HUES6 (cell line): ENCODE results near the gene GALNTL6.
"Not testable (repeated sequence)": the region's sequence is repeated elsewhere in the genome, so short reads cannot be mapped to it uniquely, and the experiment has no call there.

Experiments used
- H3K27ac ChIP-seq: 2 replicates; pipeline ENCODE4 v1.7.0; 2013; ENCODE audit warnings: low read depth, mild to moderate bottlenecking, low read length, inconsistent platforms
- H3K27me3 ChIP-seq: 2 replicates; pipeline ENCODE4 v1.6.1; 2013; ENCODE audit warnings: low read length; ENCODE audit not compliant: control insufficient read depth, insufficient read depth
- H3K36me3 ChIP-seq: 2 replicates; pipeline ENCODE4 v1.6.1; 2013; ENCODE audit warnings: low read length; ENCODE audit not compliant: control insufficient read depth, insufficient read depth
- H3K4me1 ChIP-seq: 2 replicates; pipeline ENCODE4 v1.6.1; 2013; ENCODE audit warnings: low read length; ENCODE audit not compliant: control insufficient read depth, insufficient read depth
- H3K4me3 ChIP-seq: 2 replicates; pipeline ENCODE4 v1.5.1; 2013; ENCODE audit warnings: low read depth, low read length
- H3K9ac ChIP-seq: one replicate; pipeline ENCODE4 v1.6.1; 2013; ENCODE audit warnings: mild to moderate bottlenecking, low read length
- H3K9me3 ChIP-seq: 2 replicates; pipeline ENCODE4 v1.6.1; 2013; ENCODE audit warnings: low read depth, low read length; ENCODE audit not compliant: control insufficient read depth, insufficient read depth

Gene GALNTL6

DNA sequence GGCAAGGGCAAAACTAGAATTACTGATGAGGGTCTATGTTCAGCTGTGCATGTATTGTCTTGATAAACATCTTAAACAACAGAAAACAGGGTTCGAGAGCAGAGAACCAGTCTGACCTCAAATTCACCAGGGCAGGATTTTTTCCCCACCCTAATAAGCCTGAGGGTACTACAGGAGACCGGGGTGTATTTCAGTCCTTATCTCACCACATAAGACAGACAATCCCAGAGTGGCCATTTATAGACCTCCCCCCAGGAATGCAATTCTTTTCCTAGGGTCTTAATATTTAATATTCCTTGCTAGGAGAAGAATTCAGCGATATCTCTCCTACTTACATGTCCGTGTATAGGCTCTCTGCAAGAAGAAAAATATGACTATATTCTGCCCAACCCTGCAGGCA lies 1157.0 kb downstream of the GALNTL6 start:
- not testable (repeated sequence) for H3K27me3 ChIP-seq, H3K9ac ChIP-seq, H3K27ac ChIP-seq, H3K36me3 ChIP-seq, H3K4me3 ChIP-seq, H3K4me1 ChIP-seq
- H3K9me3 ChIP-seq, result peaks cover 14% of the 10 kb centered on the region

DNA sequence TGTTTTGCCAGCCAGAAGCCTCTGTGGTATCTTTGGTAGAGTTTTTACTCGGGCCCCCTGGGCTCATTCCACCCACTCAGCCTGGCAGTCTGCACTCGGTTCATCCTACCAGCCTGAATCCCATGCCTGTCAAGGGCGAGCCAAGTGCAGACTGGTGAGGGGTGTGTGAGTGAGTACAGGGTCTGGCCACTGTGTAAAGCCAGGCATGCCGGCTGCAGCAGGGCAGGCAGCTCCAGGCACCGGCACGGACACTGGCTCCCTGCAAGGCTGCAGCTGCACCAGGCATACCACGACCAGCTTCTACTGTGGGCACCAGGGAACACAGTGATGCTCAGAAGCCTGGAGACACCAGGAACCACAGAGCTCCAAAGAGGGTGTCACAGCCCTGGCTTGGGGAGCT lies 1161.4 kb downstream of the GALNTL6 start:
- no peaks in the 10 kb centered on the region for H3K4me1 ChIP-seq
- H3K4me3 ChIP-seq, result no peak overlapping the region
- H3K27me3 ChIP-seq, result no peaks in the 10 kb centered on the region
- H3K36me3 ChIP-seq, result no peaks in the 10 kb centered on the region
- H3K9me3 ChIP-seq, result peaks cover 11% of the 10 kb centered on the region
- no peak overlapping the region for H3K9ac ChIP-seq
- H3K27ac ChIP-seq, result no peak overlapping the region

GRCh38 chr4:172975651-172976229 lies 1162.5 kb downstream of the GALNTL6 start:
- Histone ChIP-seq H3K9me3 (peaks cover 3% of the 10 kb centered on the region; the same call in 1 of the 2 replicates), H3K4me3 (no peak overlapping the region), H3K27me3 (no peaks in the 10 kb centered on the region), H3K4me1 (no peaks in the 10 kb centered on the region), H3K36me3 (no peaks in the 10 kb centered on the region), H3K9ac (no peak overlapping the region), H3K27ac (no peak overlapping the region)

DNA sequence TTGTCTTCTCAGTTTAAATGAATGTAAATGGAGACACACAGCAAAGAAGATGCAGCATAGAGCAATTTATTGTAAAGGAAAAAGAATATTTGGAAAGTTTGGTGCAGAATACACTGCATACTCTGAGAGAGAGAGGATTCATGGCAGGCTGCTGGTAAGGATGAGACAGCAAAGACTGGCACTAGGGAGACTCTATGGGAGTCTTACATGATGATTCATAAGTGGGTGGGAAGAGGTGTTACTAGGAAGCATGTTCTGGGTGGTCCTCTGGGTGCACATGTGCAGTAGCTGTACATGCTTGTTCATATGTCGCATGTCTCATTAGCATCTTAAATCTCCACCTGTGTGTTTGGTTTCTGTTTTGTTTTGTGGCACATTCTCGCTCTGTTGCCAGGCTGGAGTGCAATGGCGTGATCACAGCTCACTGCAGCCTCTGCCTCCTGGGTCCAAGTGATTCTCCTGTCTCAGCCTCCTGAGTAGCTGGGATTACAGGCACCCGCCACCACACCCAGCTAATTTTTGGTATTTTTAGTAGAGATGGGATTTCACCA lies 1164.4 kb downstream of the GALNTL6 start:
- H3K27me3 ChIP-seq, H3K9me3 ChIP-seq, H3K9ac ChIP-seq, H3K27ac ChIP-seq, H3K4me1 ChIP-seq, H3K4me3 ChIP-seq, H3K36me3 ChIP-seq: not testable (repeated sequence)

DNA sequence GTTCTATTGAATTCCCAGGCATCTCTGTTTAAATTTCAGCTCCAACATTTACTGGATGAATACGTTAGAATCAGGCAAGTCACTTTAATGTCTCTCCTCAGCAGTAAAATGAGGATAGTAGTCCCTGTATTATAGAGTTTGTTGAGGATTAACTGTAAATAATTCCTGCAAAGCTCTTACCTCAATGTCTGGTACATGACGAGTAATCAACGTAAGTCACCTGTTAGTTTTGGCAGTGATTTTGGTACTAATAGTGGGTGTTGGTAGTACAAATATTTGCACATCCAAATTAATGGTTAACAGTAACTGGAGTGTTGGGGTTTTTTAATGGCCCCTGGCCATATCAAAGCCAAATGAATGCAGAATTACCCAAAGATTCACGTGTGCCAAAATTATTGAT lies 1165.6 kb downstream of the GALNTL6 start:
- H3K4me1 ChIP-seq, result peaks cover 2% of the 10 kb centered on the region; the same call in 1 of the 2 replicates
- H3K4me3 ChIP-seq, result no peak overlapping the region
- H3K36me3 ChIP-seq, result no peaks in the 10 kb centered on the region
- no peaks in the 10 kb centered on the region for H3K27me3 ChIP-seq
- 0 out of 2 replicates have a peak, but pooled peaks cover 5% of the 10 kb centered on the region for H3K9me3 ChIP-seq
- no peak overlapping the region for H3K27ac ChIP-seq
- no peak overlapping the region for H3K9ac ChIP-seq

DNA sequence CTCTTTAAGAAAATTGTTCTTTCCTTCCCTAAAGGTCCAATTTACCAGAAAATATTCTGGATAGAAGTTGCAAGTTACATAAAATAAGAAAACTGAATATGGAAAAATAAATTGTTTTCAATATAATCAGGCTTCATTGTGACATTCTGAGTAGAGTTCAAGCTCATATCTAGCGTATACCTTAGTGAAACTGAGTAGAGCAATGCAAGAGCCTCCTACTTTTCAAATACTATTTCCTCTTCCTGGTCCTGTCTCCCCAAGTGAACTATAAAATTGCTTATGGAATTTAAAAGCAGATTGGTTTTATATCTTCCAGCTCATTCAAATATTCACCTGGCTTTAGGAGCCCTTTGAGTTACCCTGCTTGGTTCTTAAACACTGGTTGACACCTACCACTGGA lies 1166.1 kb downstream of the GALNTL6 start:
- Histone ChIP-seq H3K9ac (no peak overlapping the region), H3K4me1 (peaks cover 6% of the 10 kb centered on the region; the same call in 1 of the 2 replicates), H3K27me3 (no peaks in the 10 kb centered on the region), H3K4me3 (no peak overlapping the region), H3K36me3 (no peaks in the 10 kb centered on the region), H3K9me3 (0 out of 2 replicates have a peak, but pooled peaks cover 5% of the 10 kb centered on the region), H3K27ac (no peak overlapping the region)

DNA sequence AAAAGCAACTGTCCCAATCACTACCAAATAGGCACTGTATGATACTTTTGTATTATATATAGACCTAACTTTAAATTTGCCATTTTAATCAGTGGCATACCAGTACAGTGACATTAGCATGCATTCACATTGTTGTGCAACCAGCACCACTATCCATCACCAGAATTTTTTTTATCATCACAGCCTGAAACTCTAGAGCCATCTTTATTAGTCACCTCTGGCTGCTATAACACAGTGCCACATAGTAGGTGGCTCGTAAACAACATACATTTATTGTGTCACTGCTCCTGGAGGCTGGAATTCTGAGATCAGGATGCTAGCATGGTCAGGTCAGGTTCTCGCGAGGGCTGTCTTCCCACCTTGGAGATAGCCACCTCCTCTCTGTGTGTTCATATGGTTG lies 1167.0 kb downstream of the GALNTL6 start:
- H3K4me1 ChIP-seq, result peaks cover 6% of the 10 kb centered on the region; the same call in 1 of the 2 replicates

GRCh38 chr4:172982151-172982590 lies 1169.0 kb downstream of the GALNTL6 start:
- no peak overlapping the region for H3K27ac ChIP-seq
- H3K27me3 ChIP-seq, result no peaks in the 10 kb centered on the region
- H3K4me1 ChIP-seq, result peaks cover 15% of the 10 kb centered on the region

More for the DNA sequence above, 1167.0 kb downstream of the GALNTL6 start:
- Histone ChIP-seq H3K9me3 (0 out of 2 replicates have a peak, but pooled peaks cover 5% of the 10 kb centered on the region), H3K4me3 (no peak overlapping the region), H3K27ac (no peak overlapping the region), H3K9ac (no peak overlapping the region), H3K27me3 (no peaks in the 10 kb centered on the region), H3K36me3 (no peaks in the 10 kb centered on the region)

DNA sequence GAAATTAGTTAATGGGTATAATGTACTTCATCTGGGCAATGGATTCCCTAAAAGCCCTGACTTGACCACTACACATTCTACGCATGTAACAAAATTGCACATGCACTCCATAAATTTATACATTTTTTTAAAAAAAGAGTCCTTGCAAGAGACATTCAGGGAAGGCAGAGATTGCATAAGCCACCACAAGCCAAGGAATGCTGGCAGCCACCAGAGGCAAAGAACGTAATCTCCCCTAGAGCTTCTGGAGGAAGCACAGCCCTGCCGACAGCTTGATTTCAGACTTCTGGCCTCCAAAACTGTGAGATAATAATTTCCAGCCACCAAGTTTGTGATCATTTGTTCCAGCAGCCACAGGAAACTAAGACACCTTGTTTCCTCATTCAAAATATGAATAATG lies 1169.8 kb downstream of the GALNTL6 start:
- H3K27me3 ChIP-seq, result no peaks in the 10 kb centered on the region
- H3K27ac ChIP-seq, result no peak overlapping the region
- no peak overlapping the region for H3K9ac ChIP-seq

More at GRCh38 chr4:172982151-172982590, 1169.0 kb downstream of the GALNTL6 start:
- Histone ChIP-seq H3K9ac (no peak overlapping the region), H3K4me3 (no peak overlapping the region), H3K36me3 (no peaks in the 10 kb centered on the region), H3K9me3 (0 out of 2 replicates have a peak, but pooled peaks cover 5% of the 10 kb centered on the region)

DNA sequence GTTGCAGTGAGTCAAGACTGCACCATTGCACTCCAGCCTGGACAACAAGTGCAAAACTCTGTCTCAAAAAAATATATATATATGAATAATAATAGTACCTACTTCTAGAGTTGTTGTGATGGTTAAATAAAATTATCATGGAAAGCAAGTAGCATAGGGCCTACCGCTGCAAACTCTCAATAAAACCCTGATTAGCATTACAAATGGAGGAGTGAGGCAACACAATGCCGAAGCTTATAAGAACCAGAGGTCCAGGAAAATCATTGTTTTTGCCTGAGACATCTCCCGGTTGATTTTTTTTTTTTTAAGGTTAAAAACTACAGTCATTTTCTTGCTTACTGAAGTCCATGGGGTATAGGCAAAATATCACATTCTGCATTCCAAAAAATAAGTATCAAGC lies 1170.4 kb downstream of the GALNTL6 start:
- peaks cover 15% of the 10 kb centered on the region for H3K4me1 ChIP-seq
- no peaks in the 10 kb centered on the region for H3K27me3 ChIP-seq
- no peak overlapping the region for H3K4me3 ChIP-seq
- no peak overlapping the region for H3K27ac ChIP-seq
- no peaks in the 10 kb centered on the region for H3K36me3 ChIP-seq
- no peak overlapping the region for H3K9ac ChIP-seq
- H3K9me3 ChIP-seq, result peaks cover 12% of the 10 kb centered on the region

More for the DNA sequence above, 1169.8 kb downstream of the GALNTL6 start:
- Histone ChIP-seq H3K4me3 (no peak overlapping the region), H3K4me1 (peaks cover 15% of the 10 kb centered on the region), H3K36me3 (no peaks in the 10 kb centered on the region), H3K9me3 (peaks cover 6% of the 10 kb centered on the region; the same call in 1 of the 2 replicates)

DNA sequence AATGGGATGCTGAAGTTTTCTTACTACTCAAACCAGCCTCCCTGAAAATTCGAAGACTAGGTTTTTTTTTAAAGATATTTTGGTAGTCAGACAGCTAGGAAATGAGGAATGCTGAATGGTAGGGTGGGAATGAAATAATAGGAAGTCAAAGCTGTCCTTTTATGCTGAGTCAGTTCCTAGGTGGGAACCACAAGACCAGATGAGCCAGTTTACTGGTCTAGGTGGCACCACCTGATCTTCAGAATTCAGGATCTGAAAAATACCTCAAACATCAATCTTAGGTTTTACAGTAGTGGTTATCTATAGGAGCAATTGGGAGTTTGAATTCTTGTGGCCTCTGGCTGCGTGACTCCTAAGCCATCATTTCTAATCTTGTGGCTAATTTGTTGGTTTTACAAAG lies 1172.3 kb downstream of the GALNTL6 start:
- H3K27ac ChIP-seq, result no peak overlapping the region

More for the DNA sequence above, 1172.3 kb downstream of the GALNTL6 start:
- peaks cover 22% of the 10 kb centered on the region for H3K9me3 ChIP-seq
- H3K27me3 ChIP-seq, result no peaks in the 10 kb centered on the region
- H3K9ac ChIP-seq, result no peak overlapping the region
- H3K4me3 ChIP-seq, result no peak overlapping the region
- H3K36me3 ChIP-seq, result no peaks in the 10 kb centered on the region
- H3K4me1 ChIP-seq, result peaks cover 15% of the 10 kb centered on the region
